Endodermal cell (in vitro differentiated cells): ENCODE data around the gene SPTB. TPM values are rescaled to one million over a fixed set of nuclear protein-coding genes. Genes with fewer than 3 reads are reported as not detected.

Experiments
- DNase-seq: peaks from one replicate; pipeline ENCODE4 v3.0.0-alpha.2; 2017
- H3K27ac ChIP-seq: 2 replicates; pipeline ENCODE4 v1.5.1; 2013; ENCODE audit warnings: mild to moderate bottlenecking, low read depth, low read length, moderate library complexity
- H3K27me3 ChIP-seq: 2 replicates; pipeline ENCODE4 v1.6.1; 2013; ENCODE audit warnings: mild to moderate bottlenecking, low read length, moderate library complexity; ENCODE audit not compliant: insufficient read depth, control insufficient read depth, poor library complexity, severe bottlenecking
- H3K36me3 ChIP-seq: 2 replicates; pipeline ENCODE4 v1.7.0; 2013; ENCODE audit warnings: mild to moderate bottlenecking, low read length, moderate library complexity; ENCODE audit not compliant: control insufficient read depth, insufficient read depth
- H3K4me1 ChIP-seq: one replicate; pipeline ENCODE4 v1.7.0; 2013; ENCODE audit warnings: low read length; ENCODE audit not compliant: control insufficient read depth, insufficient read depth
- H3K4me3 ChIP-seq: 2 replicates; pipeline ENCODE4 v1.5.1; 2013; ENCODE audit warnings: mild to moderate bottlenecking, low read length, moderate library complexity
- H3K9ac ChIP-seq: 2 replicates; pipeline ENCODE4 v1.6.1; 2013; ENCODE audit warnings: mild to moderate bottlenecking, low read length, moderate library complexity; ENCODE audit not compliant: poor library complexity, severe bottlenecking; ENCODE audit errors: extremely low read depth
- H3K9me3 ChIP-seq: 2 replicates; pipeline ENCODE4 v1.6.1; 2013; ENCODE audit warnings: mild to moderate bottlenecking, low read length, moderate library complexity; ENCODE audit not compliant: control insufficient read depth
- H3K27ac Mint-ChIP-seq: 2 replicates; pipeline ENCODE4 v1.8.0; 2020; ENCODE audit warnings: mixed read lengths
- H3K27me3 Mint-ChIP-seq: 2 replicates; pipeline ENCODE4 v1.8.0; 2021; ENCODE audit warnings: mild to moderate bottlenecking, mixed read lengths; ENCODE audit not compliant: insufficient read depth
- H3K36me3 Mint-ChIP-seq: 2 replicates; pipeline ENCODE4 v1.8.0; 2020; ENCODE audit warnings: low read depth, mixed read lengths
- H3K4me1 Mint-ChIP-seq: 2 replicates; pipeline ENCODE4 v1.8.0; 2020; ENCODE audit warnings: mixed read lengths
- H3K4me3 Mint-ChIP-seq: 2 replicates; pipeline ENCODE4 v1.8.0; 2020; ENCODE audit warnings: mild to moderate bottlenecking, moderate library complexity, mixed read lengths
- H3K9me3 Mint-ChIP-seq: 2 replicates; pipeline ENCODE4 v1.8.0; 2020; ENCODE audit warnings: mild to moderate bottlenecking, mixed read lengths
- WGBS, 2 experiments: methylation state at CpG; one replicate each; pipeline versions ENCODE4 v1.1.5 to v1.1.7; 2013; ENCODE audit warnings: missing lambda C conversion rate in 2 of 2, mixed read lengths in 1 of 2; ENCODE audit not compliant: insufficient coverage in 1 of 2, insufficient read length in 1 of 2; 5-methylcytosine and 5-hydroxymethylcytosine counted together
- total RNA-seq, 2 donors: library from RNA; stranded (reverse); fragmentation: NEBNext Ultra II Directional in 1 of 2; extraction: Animal tissue kit (Norgen Biotek cat#: 25700) in 1 of 2; gene quantifications; 2 replicates in 1 of 2; 3 replicates in 1 of 2; pipeline ENCODE4 v1.2.1, GENCODE V29; 2021
- TF ChIP-seq, protein P1 (sequence below): fragments of 200-600 bp; sonication (generic); conservative IDR thresholded peaks from 2 replicates; pipeline ENCODE4 v1.5.0; 2021; ENCODE audit warnings: antibody characterized with exemption, mild to moderate bottlenecking

Gene SPTB
- total RNA-seq, 2 donors from 2014 or later: 0.77 to 1.4 TPM

DNA sequence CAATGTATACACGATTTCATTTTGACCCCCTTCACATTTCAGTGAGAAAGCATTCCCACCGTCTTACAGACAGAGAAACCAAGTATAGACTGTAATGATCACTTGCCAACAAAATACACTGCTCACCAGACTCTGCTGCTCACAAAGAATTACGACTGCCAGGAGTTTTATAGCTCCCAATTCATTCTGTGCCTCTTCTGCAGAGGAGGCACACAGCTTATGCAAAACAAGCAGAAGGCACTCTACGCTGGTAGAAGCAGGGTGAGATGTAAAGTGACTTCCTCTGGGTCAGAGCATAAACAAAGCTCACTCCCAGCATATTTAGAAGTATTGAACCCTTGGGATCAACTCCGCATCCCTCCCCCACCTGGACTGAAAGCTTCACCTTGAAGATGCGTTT, 14.6 kb downstream of the SPTB start:
- H3K36me3 Mint-ChIP-seq: no peaks in the 10 kb centered on the region
- Histone ChIP-seq H3K36me3 (no peaks in the 10 kb centered on the region), H3K9ac (no peak overlapping the region), H3K4me1 (peaks cover 3% of the 10 kb centered on the region), H3K9me3 (no peaks in the 10 kb centered on the region), H3K27me3 (no peaks in the 10 kb centered on the region), H3K4me3 (no peak overlapping the region), H3K27ac (no peak overlapping the region)
- no peak overlapping the region for H3K27ac Mint-ChIP-seq
- H3K9me3 Mint-ChIP-seq: no peaks in the 10 kb centered on the region
- H3K4me3 Mint-ChIP-seq: no peak overlapping the region
- TF ChIP-seq, protein P1, sequence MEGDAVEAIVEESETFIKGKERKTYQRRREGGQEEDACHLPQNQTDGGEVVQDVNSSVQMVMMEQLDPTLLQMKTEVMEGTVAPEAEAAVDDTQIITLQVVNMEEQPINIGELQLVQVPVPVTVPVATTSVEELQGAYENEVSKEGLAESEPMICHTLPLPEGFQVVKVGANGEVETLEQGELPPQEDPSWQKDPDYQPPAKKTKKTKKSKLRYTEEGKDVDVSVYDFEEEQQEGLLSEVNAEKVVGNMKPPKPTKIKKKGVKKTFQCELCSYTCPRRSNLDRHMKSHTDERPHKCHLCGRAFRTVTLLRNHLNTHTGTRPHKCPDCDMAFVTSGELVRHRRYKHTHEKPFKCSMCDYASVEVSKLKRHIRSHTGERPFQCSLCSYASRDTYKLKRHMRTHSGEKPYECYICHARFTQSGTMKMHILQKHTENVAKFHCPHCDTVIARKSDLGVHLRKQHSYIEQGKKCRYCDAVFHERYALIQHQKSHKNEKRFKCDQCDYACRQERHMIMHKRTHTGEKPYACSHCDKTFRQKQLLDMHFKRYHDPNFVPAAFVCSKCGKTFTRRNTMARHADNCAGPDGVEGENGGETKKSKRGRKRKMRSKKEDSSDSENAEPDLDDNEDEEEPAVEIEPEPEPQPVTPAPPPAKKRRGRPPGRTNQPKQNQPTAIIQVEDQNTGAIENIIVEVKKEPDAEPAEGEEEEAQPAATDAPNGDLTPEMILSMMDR: no peak
- WGBS, 2 experiments: 85 to 92% methylated on average over 5 to 6 of the region's 6 CpGs
- H3K27me3 Mint-ChIP-seq: peaks cover 3% of the 10 kb centered on the region
- DNase-seq: no peak
- peaks cover 19% of the 10 kb centered on the region for H3K4me1 Mint-ChIP-seq

DNA sequence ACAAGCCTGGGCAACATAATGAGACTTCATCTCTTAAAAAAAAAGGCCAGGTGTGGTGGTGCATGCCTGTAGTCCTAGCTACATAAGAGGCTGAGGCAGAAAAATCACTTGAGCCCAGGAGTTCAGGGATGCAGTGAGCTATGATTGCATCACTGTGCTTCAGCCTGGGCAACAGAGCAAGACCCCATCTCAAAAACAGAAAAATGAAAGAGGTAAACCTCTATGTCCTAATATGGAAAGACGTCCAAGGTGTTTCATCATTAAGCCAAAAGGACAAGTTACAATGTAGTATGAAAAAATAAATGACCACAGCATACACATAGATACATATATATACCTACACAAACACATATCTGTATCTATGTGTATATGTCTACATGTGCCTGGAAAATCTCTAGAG, 15.4 kb downstream of the SPTB start:
- no peak overlapping the region for H3K27ac ChIP-seq
- no CpG with 5 or more reads among the region's 1 CpG for WGBS, 2 experiments
- Mint-ChIP-seq H3K27me3 (peaks cover 2% of the 10 kb centered on the region), H3K36me3 (no peaks in the 10 kb centered on the region), H3K9me3 (no peaks in the 10 kb centered on the region), H3K4me3 (no peak overlapping the region), H3K4me1 (peaks cover 23% of the 10 kb centered on the region), H3K27ac (no peak overlapping the region)
- no peak for DNase-seq
- H3K4me1 ChIP-seq: peaks cover 3% of the 10 kb centered on the region
- TF ChIP-seq, protein P1: no peak
- no peaks in the 10 kb centered on the region for H3K27me3 ChIP-seq
- H3K36me3 ChIP-seq: no peaks in the 10 kb centered on the region
- no peak overlapping the region for H3K4me3 ChIP-seq
- no peaks in the 10 kb centered on the region for H3K9me3 ChIP-seq
- no peak overlapping the region for H3K9ac ChIP-seq

DNA sequence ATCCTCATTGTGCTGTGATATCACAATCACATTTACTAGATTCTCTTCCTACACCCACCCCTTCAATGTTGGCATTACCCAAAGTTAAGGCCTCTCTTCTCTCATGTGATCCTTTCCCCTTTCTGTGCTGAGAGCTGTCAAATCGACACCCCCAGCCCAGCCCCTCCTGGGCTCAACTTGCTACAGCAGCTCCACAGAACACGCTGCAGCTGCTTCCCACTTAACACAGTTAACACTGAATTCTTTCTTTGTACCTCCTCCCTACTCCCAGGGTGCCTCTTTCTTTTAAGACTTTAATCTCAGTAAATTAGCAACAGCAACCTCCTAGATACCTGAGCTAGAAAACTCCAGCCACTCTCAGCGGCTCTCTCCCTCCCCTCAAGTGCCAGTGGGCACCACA, 17.8 kb downstream of the SPTB start:
- H3K4me3 Mint-ChIP-seq: no peak overlapping the region
- 13 to 16% methylated on average over 2 to 3 of the region's 3 CpGs for WGBS, 2 experiments
- peaks cover 3% of the 10 kb centered on the region for H3K4me1 ChIP-seq
- peak; percentile 75 for DNase-seq
- no peak overlapping the region for H3K9ac ChIP-seq
- H3K9me3 ChIP-seq: no peaks in the 10 kb centered on the region
- no peak overlapping the region for H3K4me3 ChIP-seq
- H3K36me3 ChIP-seq: no peaks in the 10 kb centered on the region
- no peaks in the 10 kb centered on the region for H3K36me3 Mint-ChIP-seq
- TF ChIP-seq, protein P1: peak; percentile 38
- peaks cover 32% of the 10 kb centered on the region for H3K4me1 Mint-ChIP-seq
- H3K27ac Mint-ChIP-seq: no peak overlapping the region
- no peaks in the 10 kb centered on the region for H3K9me3 Mint-ChIP-seq
- no peak overlapping the region for H3K27ac ChIP-seq
- H3K27me3 ChIP-seq: no peaks in the 10 kb centered on the region
- H3K27me3 Mint-ChIP-seq: peaks cover 2% of the 10 kb centered on the region
